Mucosa of rectum (tissue), 2 donors: ENCODE data around the gene ATP6V1A.
"Not testable (repeated sequence)": the region's sequence is repeated elsewhere in the genome, so short reads cannot be mapped to it uniquely, and the experiment has no call there.

Experiments used
- H3K27ac ChIP-seq, 2 donors: one replicate each; pipeline ENCODE4 v1.7.0; 2013; ENCODE audit warnings: inconsistent platforms in 2 of 2, low read depth in 2 of 2, low read length in 2 of 2
- H3K27me3 ChIP-seq, 2 donors: one replicate each; pipeline ENCODE4 v1.7.0; 2013; ENCODE audit warnings: low read length in 2 of 2; ENCODE audit not compliant: control insufficient read depth in 2 of 2, insufficient read depth in 2 of 2
- H3K36me3 ChIP-seq, 2 donors: one replicate each; pipeline ENCODE4 v1.7.0; 2013; ENCODE audit warnings: low read length in 2 of 2; ENCODE audit not compliant: control insufficient read depth in 2 of 2, insufficient read depth in 2 of 2
- H3K4me1 ChIP-seq, 2 donors: one replicate each; pipeline ENCODE4 v1.7.0; 2013; ENCODE audit warnings: low read length in 2 of 2, mild to moderate bottlenecking in 1 of 2; ENCODE audit not compliant: control insufficient read depth in 2 of 2, insufficient read depth in 2 of 2
- H3K4me3 ChIP-seq, 2 donors: one replicate each; pipeline ENCODE4 v1.7.0; 2013; ENCODE audit warnings: low read length in 2 of 2
- H3K9ac ChIP-seq, 2 donors: one replicate each; pipeline ENCODE4 v1.7.0; 2013; ENCODE audit warnings: low read length in 2 of 2, low read depth in 1 of 2, mild to moderate bottlenecking in 1 of 2
- H3K9me3 ChIP-seq, 2 donors: one replicate each; pipeline ENCODE4 v1.7.0; 2013; ENCODE audit warnings: low read length in 2 of 2; ENCODE audit not compliant: control insufficient read depth in 2 of 2
- donor health status: healthy.
- donor health status: Normal muscosa, but diverticular disease.

The ATP6V1A gene

GRCh38 chr3:113839551-113839950, 92.7 kb downstream of the ATP6V1A start:
- Histone ChIP-seq H3K36me3 (no peaks in the 10 kb centered on the region), H3K9ac (peak overlapping the region in 1 of 2 donors; percentile 79), H3K27ac (no peak overlapping the region), H3K27me3 (no peaks in the 10 kb centered on the region), H3K9me3 (no peaks in the 10 kb centered on the region), H3K4me3 (peak overlapping the region; percentile 88 to 91), H3K4me1 (peaks cover 5% of the 10 kb centered on the region in 2 donors)

GRCh38 chr3:113844622-113845222, 97.9 kb downstream of the ATP6V1A start:
- H3K27me3 ChIP-seq: no peaks in the 10 kb centered on the region
- H3K4me1 ChIP-seq: peaks cover 0 to 8% of the 10 kb centered on the region in 2 donors
- H3K9ac ChIP-seq: no peak overlapping the region
- H3K9me3 ChIP-seq: no peaks in the 10 kb centered on the region
- no peaks in the 10 kb centered on the region for H3K36me3 ChIP-seq
- no peak overlapping the region for H3K4me3 ChIP-seq
- H3K27ac ChIP-seq: no peak overlapping the region

GRCh38 chr3:113847247-113847646, 100.4 kb downstream of the ATP6V1A start:
- Histone ChIP-seq H3K27me3 (no peaks in the 10 kb centered on the region), H3K4me1 (peaks cover 0 to 8% of the 10 kb centered on the region in 2 donors), H3K9ac (no peak overlapping the region), H3K36me3 (no peaks in the 10 kb centered on the region), H3K4me3 (no peak overlapping the region), H3K27ac (peak overlapping the region; percentile 13 to 78), H3K9me3 (no peaks in the 10 kb centered on the region)

- H3K36me3 ChIP-seq: no peaks in the 10 kb centered on the region
- no peaks in the 10 kb centered on the region for H3K9me3 ChIP-seq
- no peak overlapping the region for H3K9ac ChIP-seq
- H3K27me3 ChIP-seq: no peaks in the 10 kb centered on the region
- H3K4me1 ChIP-seq: peaks cover 0 to 8% of the 10 kb centered on the region in 2 donors
- no peak overlapping the region for H3K4me3 ChIP-seq
- H3K27ac ChIP-seq: peak overlapping the region; percentile 13 to 78
These were observed 101.0 kb downstream of the ATP6V1A start for GRCh38 chr3:113847664-113848461.

- H3K36me3 ChIP-seq, H3K4me3 ChIP-seq, H3K9me3 ChIP-seq, H3K4me1 ChIP-seq, H3K9ac ChIP-seq, H3K27ac ChIP-seq, H3K27me3 ChIP-seq: not testable (repeated sequence)
These were observed 102.2 kb downstream of the ATP6V1A start for GRCh38 chr3:113849071-113849470.

- H3K36me3 ChIP-seq, H3K4me3 ChIP-seq, H3K9me3 ChIP-seq, H3K27me3 ChIP-seq, H3K9ac ChIP-seq, H3K4me1 ChIP-seq, H3K27ac ChIP-seq: not testable (repeated sequence)
These were observed 103.0 kb downstream of the ATP6V1A start for GRCh38 chr3:113849841-113850240.

GRCh38 chr3:113850391-113850790, 103.6 kb downstream of the ATP6V1A start:
- not testable (repeated sequence) for H3K27ac ChIP-seq, H3K36me3 ChIP-seq, H3K4me1 ChIP-seq, H3K9ac ChIP-seq, H3K27me3 ChIP-seq, H3K4me3 ChIP-seq, H3K9me3 ChIP-seq

GRCh38 chr3:113852506-113852905, 105.7 kb downstream of the ATP6V1A start:
- peaks cover 0 to 7% of the 10 kb centered on the region in 2 donors for H3K4me1 ChIP-seq
- no peak overlapping the region for H3K4me3 ChIP-seq
- H3K27ac ChIP-seq: no peak overlapping the region

More at GRCh38 chr3:113852506-113852905, 105.7 kb downstream of the ATP6V1A start:
- Histone ChIP-seq H3K36me3 (no peaks in the 10 kb centered on the region), H3K9ac (no peak overlapping the region), H3K27me3 (no peaks in the 10 kb centered on the region), H3K9me3 (no peaks in the 10 kb centered on the region)
